ENCODE measurements around the gene RFC1. TPM values are rescaled to one million over a fixed set of nuclear protein-coding genes. Genes with fewer than 3 reads are reported as not detected.

The RFC1 gene, protein sequence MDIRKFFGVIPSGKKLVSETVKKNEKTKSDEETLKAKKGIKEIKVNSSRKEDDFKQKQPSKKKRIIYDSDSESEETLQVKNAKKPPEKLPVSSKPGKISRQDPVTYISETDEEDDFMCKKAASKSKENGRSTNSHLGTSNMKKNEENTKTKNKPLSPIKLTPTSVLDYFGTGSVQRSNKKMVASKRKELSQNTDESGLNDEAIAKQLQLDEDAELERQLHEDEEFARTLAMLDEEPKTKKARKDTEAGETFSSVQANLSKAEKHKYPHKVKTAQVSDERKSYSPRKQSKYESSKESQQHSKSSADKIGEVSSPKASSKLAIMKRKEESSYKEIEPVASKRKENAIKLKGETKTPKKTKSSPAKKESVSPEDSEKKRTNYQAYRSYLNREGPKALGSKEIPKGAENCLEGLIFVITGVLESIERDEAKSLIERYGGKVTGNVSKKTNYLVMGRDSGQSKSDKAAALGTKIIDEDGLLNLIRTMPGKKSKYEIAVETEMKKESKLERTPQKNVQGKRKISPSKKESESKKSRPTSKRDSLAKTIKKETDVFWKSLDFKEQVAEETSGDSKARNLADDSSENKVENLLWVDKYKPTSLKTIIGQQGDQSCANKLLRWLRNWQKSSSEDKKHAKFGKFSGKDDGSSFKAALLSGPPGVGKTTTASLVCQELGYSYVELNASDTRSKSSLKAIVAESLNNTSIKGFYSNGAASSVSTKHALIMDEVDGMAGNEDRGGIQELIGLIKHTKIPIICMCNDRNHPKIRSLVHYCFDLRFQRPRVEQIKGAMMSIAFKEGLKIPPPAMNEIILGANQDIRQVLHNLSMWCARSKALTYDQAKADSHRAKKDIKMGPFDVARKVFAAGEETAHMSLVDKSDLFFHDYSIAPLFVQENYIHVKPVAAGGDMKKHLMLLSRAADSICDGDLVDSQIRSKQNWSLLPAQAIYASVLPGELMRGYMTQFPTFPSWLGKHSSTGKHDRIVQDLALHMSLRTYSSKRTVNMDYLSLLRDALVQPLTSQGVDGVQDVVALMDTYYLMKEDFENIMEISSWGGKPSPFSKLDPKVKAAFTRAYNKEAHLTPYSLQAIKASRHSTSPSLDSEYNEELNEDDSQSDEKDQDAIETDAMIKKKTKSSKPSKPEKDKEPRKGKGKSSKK
- total RNA-seq (2021): 56.8 and 61.1 TPM in 2 replicates
- long read RNA-seq, full-length matches to known transcripts: 12 of 171 reads
- long read RNA-seq, partial matches to known transcripts: 143 of 171 reads
- long read RNA-seq, other reads (novel, unspliced or antisense): 16 of 171 reads

DNA sequence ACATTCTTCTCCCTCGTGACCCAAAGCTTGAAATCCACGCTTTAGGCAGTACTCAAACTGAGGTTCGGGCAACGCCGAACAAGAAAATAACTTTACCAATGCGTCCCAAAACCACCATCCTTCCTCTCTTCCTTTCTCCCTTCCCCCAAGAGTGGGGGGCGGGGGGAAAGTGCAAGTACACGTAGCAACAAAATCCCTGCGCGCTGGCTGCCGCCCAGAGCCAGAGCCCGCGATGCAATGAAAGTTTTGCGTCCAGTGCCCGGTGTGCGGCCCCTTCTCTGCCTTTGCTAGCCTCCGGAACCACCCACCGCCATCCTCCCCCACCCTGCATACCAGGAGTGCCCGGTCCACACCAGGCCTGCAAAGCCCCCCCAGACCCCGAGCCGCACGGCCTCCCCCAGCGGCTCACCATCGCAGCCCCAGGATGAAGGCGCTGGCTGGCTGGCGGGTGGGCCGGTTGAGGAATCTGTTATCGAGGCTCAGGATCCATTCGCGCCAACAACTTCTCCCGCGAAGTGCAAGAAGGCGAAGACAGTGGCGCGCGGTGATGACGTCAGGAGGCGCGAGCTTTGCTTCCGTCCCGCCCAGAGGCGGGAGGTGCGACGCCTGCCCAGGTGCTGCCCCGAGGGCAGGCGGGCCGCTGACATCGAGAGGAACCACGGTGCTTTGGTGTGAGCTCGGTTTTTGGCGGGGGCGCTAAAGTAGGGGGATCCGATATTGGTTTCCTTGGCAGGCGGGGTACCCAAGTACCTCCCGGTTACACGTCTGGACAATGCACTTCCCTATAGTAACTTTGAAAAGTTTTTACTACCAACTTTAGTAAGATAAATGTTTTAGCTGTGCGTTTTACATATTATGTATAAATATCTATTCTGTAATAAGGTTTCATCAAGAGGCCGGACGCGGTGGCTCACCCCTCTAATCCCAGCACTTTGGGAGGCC, at the start of gene RFC1:
Gene RFC1 (minus strand): TSS at position 533 of the 942 bp plus-strand sequence. CDS start 121 bp downstream, at position 412.
- Mint-ChIP-seq H3K36me3 (ENCODE audit: insufficient read depth in 1 of 3, low read depth in 3 of 3) (peaks cover 6 to 10% (median 9%) of the 10 kb centered on the region in 3 experiments; a peak in 6 of 7 replicates), H3K4me3 (peak within 1 kb of the TSS; percentile 94 to 96), H3K9me3 (peaks cover 14 to 22% of the 10 kb centered on the region in 2 experiments), H3K4me1 (peaks cover 11 to 17% of the 10 kb centered on the region in 2 experiments), H3K27ac (peak within 1 kb of the TSS; percentile 69 to 95 (median 91)), H3K27me3 (ENCODE audit: low read depth) (peaks cover 31% of the 10 kb centered on the region)
- TF ChIP-seq, protein P1, sequence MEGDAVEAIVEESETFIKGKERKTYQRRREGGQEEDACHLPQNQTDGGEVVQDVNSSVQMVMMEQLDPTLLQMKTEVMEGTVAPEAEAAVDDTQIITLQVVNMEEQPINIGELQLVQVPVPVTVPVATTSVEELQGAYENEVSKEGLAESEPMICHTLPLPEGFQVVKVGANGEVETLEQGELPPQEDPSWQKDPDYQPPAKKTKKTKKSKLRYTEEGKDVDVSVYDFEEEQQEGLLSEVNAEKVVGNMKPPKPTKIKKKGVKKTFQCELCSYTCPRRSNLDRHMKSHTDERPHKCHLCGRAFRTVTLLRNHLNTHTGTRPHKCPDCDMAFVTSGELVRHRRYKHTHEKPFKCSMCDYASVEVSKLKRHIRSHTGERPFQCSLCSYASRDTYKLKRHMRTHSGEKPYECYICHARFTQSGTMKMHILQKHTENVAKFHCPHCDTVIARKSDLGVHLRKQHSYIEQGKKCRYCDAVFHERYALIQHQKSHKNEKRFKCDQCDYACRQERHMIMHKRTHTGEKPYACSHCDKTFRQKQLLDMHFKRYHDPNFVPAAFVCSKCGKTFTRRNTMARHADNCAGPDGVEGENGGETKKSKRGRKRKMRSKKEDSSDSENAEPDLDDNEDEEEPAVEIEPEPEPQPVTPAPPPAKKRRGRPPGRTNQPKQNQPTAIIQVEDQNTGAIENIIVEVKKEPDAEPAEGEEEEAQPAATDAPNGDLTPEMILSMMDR (conservative IDR thresholded peaks at IDR 0.05): no peak
- no peak within 1 kb of the TSS for H4K91ac ChIP-seq (ENCODE audit: insufficient read length, low read depth, low read length)
- H3K4ac ChIP-seq (ENCODE audit: low read depth, low read length): no peak within 1 kb of the TSS
- no peak within 1 kb of the TSS for H3K23ac ChIP-seq (ENCODE audit: insufficient read length, low read depth, low read length)
- H3K4me1 ChIP-seq (ENCODE audit: insufficient read depth, low read length): no peaks in the 10 kb centered on the region
- H2AFZ ChIP-seq (ENCODE audit: low read length): no peak within 1 kb of the TSS
- H4K5ac ChIP-seq (ENCODE audit: insufficient read length, low read depth, low read length): peak within 1 kb of the TSS; percentile 10
- no peaks in the 10 kb centered on the region for H3K9me3 ChIP-seq (ENCODE audit: control insufficient read depth, low read depth, low read length)
- H3K79me2 ChIP-seq (ENCODE audit: insufficient read depth, low read length): peaks cover 24% of the 10 kb centered on the region; the same call in 1 of the 2 replicates
- H3K14ac ChIP-seq (ENCODE audit: insufficient read depth, low read length): peak within 1 kb of the TSS; percentile 91
- H2BK120ac ChIP-seq (ENCODE audit: low read depth, low read length, poor library complexity, severe bottlenecking): no peak within 1 kb of the TSS
- H2BK12ac ChIP-seq (ENCODE audit: insufficient read length, low read depth, low read length): no peak within 1 kb of the TSS
- peaks cover 3% of the 10 kb centered on the region; the same call in 1 of the 2 replicates for H3K27me3 ChIP-seq (ENCODE audit: insufficient read depth, low read length)
- peak within 1 kb of the TSS; percentile 85 for H3K4me2 ChIP-seq (ENCODE audit: insufficient read depth, insufficient read length, low read length)
- no peaks in the 10 kb centered on the region for H3K23me2 ChIP-seq (ENCODE audit: insufficient read length, low read depth, low read length, poor library complexity, severe bottlenecking)
- H3K18ac ChIP-seq (ENCODE audit: insufficient read length, low read depth, low read length): peak within 1 kb of the TSS; percentile 86
- no peak within 1 kb of the TSS for H3K27ac ChIP-seq (ENCODE audit: insufficient read length, low read depth, low read length)
- H3T11ph ChIP-seq (ENCODE audit: low read length): no peak within 1 kb of the TSS
- H3K9ac ChIP-seq (ENCODE audit: extremely low read depth, insufficient read length, low read length): peak within 1 kb of the TSS; percentile 92
- no peak within 1 kb of the TSS for H3K56ac ChIP-seq (ENCODE audit: insufficient read length, low read depth, low read length)
- no peak within 1 kb of the TSS for H2BK20ac ChIP-seq (ENCODE audit: low read depth, low read length, poor library complexity, severe bottlenecking)
- WGBS (ENCODE audit: extremely low coverage, insufficient read length, low lambda C conversion rate): no CpG with 5 or more reads among the region's 60 CpGs
- no peak within 1 kb of the TSS for H2BK5ac ChIP-seq (ENCODE audit: insufficient read length, low read length)
- no peak within 1 kb of the TSS for H2AK5ac ChIP-seq (ENCODE audit: insufficient read length, low read length)
- H4K20me1 ChIP-seq (ENCODE audit: control insufficient read depth, insufficient read depth, insufficient read length): no peaks in the 10 kb centered on the region
- H4K8ac ChIP-seq (replicated peaks; ENCODE audit: insufficient read length, low read depth, low read length): no peak within 1 kb of the TSS
- peak; percentile 95 for DNase-seq
- H2BK15ac ChIP-seq (ENCODE audit: low read depth, low read length): no peak within 1 kb of the TSS
- H3K79me1 ChIP-seq (ENCODE audit: insufficient read depth, low read depth, low read length, poor library complexity, severe bottlenecking): no peaks in the 10 kb centered on the region
